ENCODE results near the gene OPRD1.
A peak's percentile ranks its signal among the peaks of the same experiment; 100 is the strongest.

Gene OPRD1

DNA sequence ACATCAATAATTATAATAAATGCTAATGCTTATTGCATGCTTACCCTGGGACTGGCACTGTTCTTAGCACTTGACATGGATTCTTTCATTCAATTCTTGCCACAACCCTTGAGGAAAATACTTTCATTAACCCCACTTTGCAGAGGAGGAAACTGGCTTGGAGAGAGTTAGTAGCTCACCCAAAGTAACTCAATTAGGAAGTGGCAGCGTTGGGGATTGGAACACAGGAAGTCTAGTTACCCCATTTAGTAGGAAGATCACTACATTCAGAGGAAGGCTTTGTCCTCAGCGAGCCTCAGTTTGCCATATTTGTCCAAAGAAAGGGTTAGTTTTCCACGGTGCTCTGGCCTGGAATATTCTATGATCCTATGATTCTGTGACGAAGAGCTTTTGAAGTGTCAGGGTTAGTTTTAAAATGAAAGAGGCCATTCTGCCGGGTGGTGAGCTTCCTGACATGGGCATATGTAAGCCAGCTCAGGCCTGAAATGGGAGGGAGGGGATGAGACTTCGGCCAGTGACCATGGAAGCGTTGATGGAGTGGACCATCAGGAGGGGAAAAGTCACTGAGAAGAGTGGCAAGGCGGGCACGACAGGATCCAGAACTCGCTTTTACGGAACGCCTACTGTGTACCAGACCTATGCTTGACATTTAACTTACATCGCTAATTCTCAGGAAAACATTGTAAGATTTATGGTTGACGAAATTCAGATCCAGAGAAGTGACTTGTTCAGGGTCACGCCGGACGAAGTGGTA lies 74.2 kb downstream of the OPRD1 start:
- no peak overlapping the region for H3K4me3 ChIP-seq (IDR thresholded peaks at IDR 0.05; ENCODE audit: insufficient read depth, low read depth, low read length)
- H4K20me1 ChIP-seq (ENCODE audit: insufficient read depth) = no peaks in the 10 kb centered on the region
- peaks cover 74% of the 10 kb centered on the region for H3K4me1 ChIP-seq (ENCODE audit: low read depth, poor library complexity, severe bottlenecking)
- peak overlapping the region; percentile 85 for H3K4me2 ChIP-seq
- no peaks in the 10 kb centered on the region for H3K36me3 ChIP-seq (ENCODE audit: insufficient read depth)
- peaks cover 22% of the 10 kb centered on the region; the same call in 1 of the 2 replicates for H3K79me2 ChIP-seq (ENCODE audit: insufficient read depth, low read depth)
- peak overlapping the region; percentile 95; the same call in 1 of the 2 replicates for H3K27ac ChIP-seq
- H3K9ac ChIP-seq = peak overlapping the region; percentile 92; the same call in 1 of the 2 replicates
- H2AFZ ChIP-seq (ENCODE audit: low read depth) = peak overlapping the region; percentile 69; the same call in 1 of the 2 replicates
- TF ChIP-seq, protein P1, sequence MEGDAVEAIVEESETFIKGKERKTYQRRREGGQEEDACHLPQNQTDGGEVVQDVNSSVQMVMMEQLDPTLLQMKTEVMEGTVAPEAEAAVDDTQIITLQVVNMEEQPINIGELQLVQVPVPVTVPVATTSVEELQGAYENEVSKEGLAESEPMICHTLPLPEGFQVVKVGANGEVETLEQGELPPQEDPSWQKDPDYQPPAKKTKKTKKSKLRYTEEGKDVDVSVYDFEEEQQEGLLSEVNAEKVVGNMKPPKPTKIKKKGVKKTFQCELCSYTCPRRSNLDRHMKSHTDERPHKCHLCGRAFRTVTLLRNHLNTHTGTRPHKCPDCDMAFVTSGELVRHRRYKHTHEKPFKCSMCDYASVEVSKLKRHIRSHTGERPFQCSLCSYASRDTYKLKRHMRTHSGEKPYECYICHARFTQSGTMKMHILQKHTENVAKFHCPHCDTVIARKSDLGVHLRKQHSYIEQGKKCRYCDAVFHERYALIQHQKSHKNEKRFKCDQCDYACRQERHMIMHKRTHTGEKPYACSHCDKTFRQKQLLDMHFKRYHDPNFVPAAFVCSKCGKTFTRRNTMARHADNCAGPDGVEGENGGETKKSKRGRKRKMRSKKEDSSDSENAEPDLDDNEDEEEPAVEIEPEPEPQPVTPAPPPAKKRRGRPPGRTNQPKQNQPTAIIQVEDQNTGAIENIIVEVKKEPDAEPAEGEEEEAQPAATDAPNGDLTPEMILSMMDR (conservative IDR thresholded peaks at IDR 0.05; ENCODE audit: low read depth, low read length) = no peak
- H3K27me3 ChIP-seq (ENCODE audit: insufficient read depth, low read depth) = no peaks in the 10 kb centered on the region

DNA sequence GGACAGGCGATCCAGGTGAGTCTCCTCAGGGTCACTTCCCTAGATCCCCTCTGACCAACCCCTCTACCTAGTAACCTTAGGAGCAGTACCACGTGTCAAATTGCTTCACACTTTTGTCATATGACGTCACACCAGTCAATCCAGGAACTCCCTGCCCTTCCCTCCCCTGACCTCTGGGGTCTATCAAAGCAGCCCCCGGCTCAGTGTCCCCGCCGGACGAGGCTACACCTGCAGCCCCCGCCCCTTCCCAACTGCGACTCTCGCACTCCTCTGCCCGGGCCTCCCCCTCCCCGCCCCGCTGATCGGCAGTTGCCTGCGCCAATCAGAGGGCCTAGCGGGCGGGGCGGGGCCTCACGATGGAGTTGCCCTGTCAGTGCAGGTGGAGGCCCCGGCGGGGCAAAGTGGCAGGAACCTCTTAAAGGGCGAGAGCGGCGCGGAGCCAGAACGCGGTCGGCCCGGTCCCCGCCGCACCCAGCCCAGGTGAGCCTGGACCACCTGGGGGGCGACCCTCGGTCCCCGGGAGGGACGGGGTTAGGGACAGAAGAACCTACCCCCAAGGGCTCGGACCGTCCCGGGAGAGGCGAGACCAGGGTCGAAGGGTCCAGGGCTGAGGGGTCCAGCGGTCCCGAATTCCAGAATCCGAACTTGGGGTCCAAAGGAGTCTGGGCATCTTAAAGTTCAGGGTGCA lies 74.9 kb downstream of the OPRD1 start:
- H2AFZ ChIP-seq (ENCODE audit: low read depth) = peak overlapping the region; percentile 69
- H3K27ac ChIP-seq = peak overlapping the region; percentile 95
- H3K27me3 ChIP-seq (ENCODE audit: insufficient read depth, low read depth) = no peaks in the 10 kb centered on the region
- peaks cover 22% of the 10 kb centered on the region; the same call in 1 of the 2 replicates for H3K79me2 ChIP-seq (ENCODE audit: insufficient read depth, low read depth)
- peaks cover 71% of the 10 kb centered on the region for H3K4me1 ChIP-seq (ENCODE audit: low read depth, poor library complexity, severe bottlenecking)
- TF ChIP-seq, protein P1 (conservative IDR thresholded peaks at IDR 0.05; ENCODE audit: low read depth, low read length) = no peak
- no peak overlapping the region for H3K4me3 ChIP-seq (IDR thresholded peaks at IDR 0.05; ENCODE audit: insufficient read depth, low read depth, low read length)
- H3K9ac ChIP-seq = peak overlapping the region; percentile 92
- H4K20me1 ChIP-seq (ENCODE audit: insufficient read depth) = no peaks in the 10 kb centered on the region
- peak overlapping the region; percentile 85 for H3K4me2 ChIP-seq
- H3K36me3 ChIP-seq (ENCODE audit: insufficient read depth) = no peaks in the 10 kb centered on the region

DNA sequence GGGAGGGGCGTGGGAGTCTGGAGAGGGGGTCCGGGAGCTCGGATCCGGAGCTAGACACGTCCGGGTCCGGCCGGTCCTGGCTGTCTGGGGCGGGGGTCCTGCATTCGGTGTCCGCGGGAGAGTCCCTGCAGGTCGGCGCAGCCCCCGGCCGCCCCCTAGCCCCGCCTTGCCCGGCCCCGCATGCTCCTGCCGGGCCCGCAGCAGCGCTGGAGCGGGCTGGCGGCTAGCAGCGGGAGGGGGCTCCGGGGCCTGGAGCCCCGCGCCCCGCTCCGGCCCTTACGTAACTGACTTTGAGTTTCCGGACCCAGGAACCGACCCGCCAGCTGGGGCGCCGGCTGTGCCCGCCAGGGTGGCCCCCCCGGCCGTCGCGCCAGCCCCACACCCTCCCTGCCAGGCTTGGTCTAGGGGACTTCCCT lies 75.5 kb downstream of the OPRD1 start:
- Histone ChIP-seq H3K9ac (peak overlapping the region; percentile 92), H3K27ac (peak overlapping the region; percentile 95), H4K20me1 (ENCODE audit: insufficient read depth) (no peaks in the 10 kb centered on the region), H3K4me2 (peak overlapping the region; percentile 85), H3K27me3 (ENCODE audit: insufficient read depth, low read depth) (no peaks in the 10 kb centered on the region), H2AFZ (ENCODE audit: low read depth) (peak overlapping the region; percentile 69), H3K4me1 (ENCODE audit: low read depth, poor library complexity, severe bottlenecking) (peaks cover 65% of the 10 kb centered on the region), H3K36me3 (ENCODE audit: insufficient read depth) (no peaks in the 10 kb centered on the region), H3K79me2 (ENCODE audit: insufficient read depth, low read depth) (peaks cover 22% of the 10 kb centered on the region; the same call in 1 of the 2 replicates), H3K4me3 (IDR thresholded peaks at IDR 0.05; ENCODE audit: insufficient read depth, low read depth, low read length) (peak overlapping the region; percentile 75)
- TF ChIP-seq, protein P1 (conservative IDR thresholded peaks at IDR 0.05; ENCODE audit: low read depth, low read length) = no peak

DNA sequence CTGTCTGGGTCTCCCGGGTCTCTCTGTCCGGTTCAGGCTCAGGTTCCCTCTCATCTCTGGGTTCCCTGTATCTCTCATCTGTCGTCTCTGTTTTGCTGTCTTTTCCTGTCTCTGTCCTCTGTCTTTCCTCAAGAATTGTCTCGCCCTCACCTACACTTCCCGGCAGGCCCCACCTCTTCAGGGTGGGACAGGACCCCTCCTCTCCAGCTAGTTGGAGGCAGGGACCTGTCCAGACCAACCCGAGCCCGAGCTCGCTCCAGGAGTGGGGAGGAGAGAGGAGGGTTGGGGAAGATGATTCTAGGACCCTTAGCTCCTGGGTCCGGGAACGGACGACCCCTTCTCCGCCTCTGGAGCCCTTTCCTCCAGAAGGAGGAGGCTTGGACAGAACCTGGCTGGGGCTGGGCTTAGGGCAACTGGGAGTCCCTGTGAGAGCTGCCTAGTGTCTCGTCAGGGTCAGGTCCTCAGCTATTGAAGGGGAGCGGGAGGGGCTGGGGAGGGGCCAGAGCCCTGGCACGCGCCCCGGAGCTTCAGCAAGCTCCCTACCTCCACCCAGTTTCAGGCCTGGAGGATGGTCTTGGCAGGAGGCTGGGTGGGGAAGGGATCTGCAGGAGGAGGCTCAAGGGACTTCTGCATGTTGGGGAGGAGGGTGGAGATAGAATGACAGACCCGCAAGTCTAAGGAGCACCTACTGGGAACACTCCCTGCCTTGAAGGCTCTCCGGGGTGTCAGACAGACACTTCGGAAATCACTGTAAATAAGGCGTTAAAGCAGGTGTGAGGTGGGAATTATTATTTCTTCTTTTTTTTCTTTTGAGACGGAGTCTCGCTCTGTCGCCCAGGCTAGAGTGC lies 76.1 kb downstream of the OPRD1 start:
- Histone ChIP-seq H3K9ac (peak overlapping the region; percentile 92), H3K36me3 (ENCODE audit: insufficient read depth) (no peaks in the 10 kb centered on the region), H3K27ac (0 out of 2 replicates have a peak overlapping the region, but pooled peaks have one; percentile 95), H3K4me3 (IDR thresholded peaks at IDR 0.05; ENCODE audit: insufficient read depth, low read depth, low read length) (peak overlapping the region; percentile 75), H3K4me1 (ENCODE audit: low read depth, poor library complexity, severe bottlenecking) (peaks cover 63% of the 10 kb centered on the region), H3K27me3 (ENCODE audit: insufficient read depth, low read depth) (no peaks in the 10 kb centered on the region), H4K20me1 (ENCODE audit: insufficient read depth) (no peaks in the 10 kb centered on the region), H3K4me2 (peak overlapping the region; percentile 85), H3K79me2 (ENCODE audit: insufficient read depth, low read depth) (peaks cover 22% of the 10 kb centered on the region; the same call in 1 of the 2 replicates), H2AFZ (ENCODE audit: low read depth) (peak overlapping the region; percentile 69; the same call in 1 of the 2 replicates)
- TF ChIP-seq, protein P1 (conservative IDR thresholded peaks at IDR 0.05; ENCODE audit: low read depth, low read length) = no peak
